SK-N-SH treated with all-trans-retinoic acid at 6 μM for 48 hours (cell line): ENCODE measurements around the gene MERTK.

ENCODE experiments used
- BACH2 ChIP-seq: fragments of 250-450 bp; sonication (Bioruptor Pico); IDR thresholded peaks from 2 replicates; pipeline ENCODE4 v1.9.0; 2021; ENCODE audit warnings: mild to moderate bottlenecking, borderline replicate concordance
- OSR1 ChIP-seq: fragments of 250-450 bp; sonication (Bioruptor Pico); IDR thresholded peaks from 2 replicates; pipeline ENCODE4 v1.8.0; 2022; ENCODE audit warnings: moderate library complexity, mild to moderate bottlenecking, inconsistent platforms
- RARB ChIP-seq: fragments of 250-450 bp; sonication (Bioruptor Pico); IDR thresholded peaks from 2 replicates; pipeline ENCODE4 v1.8.0; 2021; ENCODE audit warnings: mild to moderate bottlenecking, moderate library complexity
- TCF4 ChIP-seq: fragments of 250-450 bp; sonication (Bioruptor Pico); IDR thresholded peaks from 2 replicates; pipeline ENCODE4 v1.8.0; 2021; ENCODE audit warnings: mild to moderate bottlenecking, moderate library complexity, borderline replicate concordance
- ZFP3 ChIP-seq: fragments of 250-450 bp; sonication (Bioruptor Pico); IDR thresholded peaks from 2 replicates; pipeline ENCODE4 v1.5.0; 2020; ENCODE audit warnings: mild to moderate bottlenecking, moderate library complexity
- ZFP30 ChIP-seq: fragments of 450-650 bp; formaldehyde crosslinking; IDR thresholded peaks from 2 replicates; pipeline ENCODE4 v1.5.0; 2022; ENCODE audit warnings: mild to moderate bottlenecking, moderate library complexity
- ZNF565 ChIP-seq: fragments of 450-650 bp; formaldehyde crosslinking; conservative IDR thresholded peaks from 2 replicates; pipeline ENCODE4 v1.5.0; 2020; ENCODE audit warnings: low read depth, mild to moderate bottlenecking, moderate library complexity
- ZNF70 ChIP-seq: fragments of 450-650 bp; formaldehyde crosslinking; IDR thresholded peaks from 2 replicates; pipeline ENCODE4 v1.5.0; 2020; ENCODE audit warnings: mild to moderate bottlenecking, moderate library complexity
- ZNF8 ChIP-seq: fragments of 450-650 bp; formaldehyde crosslinking; IDR thresholded peaks from 2 replicates; pipeline ENCODE4 v1.5.0; 2020; ENCODE audit warnings: mild to moderate bottlenecking, moderate library complexity
- TF ChIP-seq, protein P1 (sequence below): fragments of 250-450 bp; sonication (Bioruptor Pico); IDR thresholded peaks from 2 replicates; pipeline ENCODE4 v1.8.0; 2020; ENCODE audit warnings: mild to moderate bottlenecking, moderate library complexity, borderline replicate concordance
- TF ChIP-seq, protein P2 (sequence below): fragments of 250-450 bp; sonication (Bioruptor Pico); IDR thresholded peaks from 2 replicates; pipeline ENCODE4 v1.8.0; 2021; ENCODE audit warnings: low read depth, mild to moderate bottlenecking, moderate library complexity, borderline replicate concordance
- TF ChIP-seq, protein P3 (sequence below): fragments of 250-450 bp; sonication (Bioruptor Pico); IDR thresholded peaks from 2 replicates; pipeline ENCODE4 v1.5.1; 2021; ENCODE audit warnings: mild to moderate bottlenecking, moderate library complexity
- TF ChIP-seq, protein P4 (sequence below): fragments of 250-450 bp; sonication (Bioruptor Pico); IDR thresholded peaks from 2 replicates; pipeline ENCODE4 v1.5.1; 2020; ENCODE audit warnings: low read depth, mild to moderate bottlenecking, moderate library complexity

DNA sequence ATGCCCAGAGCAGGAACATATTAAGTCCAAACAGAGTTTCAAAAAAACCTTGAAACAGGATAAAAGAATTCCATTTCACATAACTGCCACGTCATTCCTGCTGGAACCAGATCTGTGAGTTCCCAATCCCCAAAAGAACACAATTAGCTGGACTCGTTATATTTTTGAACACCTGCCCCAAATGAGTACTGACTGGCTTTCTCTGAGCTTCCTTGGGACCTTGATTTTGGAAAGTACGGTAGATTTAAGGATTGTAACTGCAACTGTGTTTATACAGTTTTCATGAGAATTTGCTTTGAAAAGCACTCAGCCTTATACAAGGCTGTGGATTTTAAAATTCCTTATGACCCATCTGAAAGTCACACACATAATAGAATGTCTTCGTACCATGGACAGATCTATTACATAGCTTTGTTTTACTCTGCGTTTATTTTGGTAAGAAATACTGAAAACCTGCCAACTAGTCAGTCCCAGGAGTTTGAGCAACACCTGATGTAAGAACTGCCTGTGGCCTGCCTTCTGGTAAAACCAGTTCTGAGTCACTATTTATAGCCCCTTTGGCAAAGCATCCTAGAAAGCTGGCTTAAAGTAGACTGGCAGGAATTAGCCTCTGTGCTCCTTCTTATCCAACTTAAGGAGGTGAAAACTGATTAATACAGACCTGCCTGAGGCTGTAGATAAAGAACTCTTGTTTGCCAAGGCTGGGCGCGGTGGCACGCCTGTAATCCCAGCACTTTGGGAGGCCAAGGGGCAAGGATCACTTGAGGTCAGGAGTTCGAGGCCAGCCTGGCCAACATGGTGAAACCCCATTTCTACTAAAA, 48.1 kb downstream of the MERTK start:
- TF ChIP-seq OSR1: no peak
- TF ChIP-seq ZNF70 (CRISPR knock-in tag): no peak
- TF ChIP-seq ZFP30 (CRISPR knock-in tag): no peak
- TF ChIP-seq ZNF565 (CRISPR knock-in tag): no peak
- TF ChIP-seq RARB: no peak
- no peak for TF ChIP-seq BACH2 (CRISPR knock-in tag)
- TF ChIP-seq TCF4 (CRISPR knock-in tag): no peak
- TF ChIP-seq, protein P1, sequence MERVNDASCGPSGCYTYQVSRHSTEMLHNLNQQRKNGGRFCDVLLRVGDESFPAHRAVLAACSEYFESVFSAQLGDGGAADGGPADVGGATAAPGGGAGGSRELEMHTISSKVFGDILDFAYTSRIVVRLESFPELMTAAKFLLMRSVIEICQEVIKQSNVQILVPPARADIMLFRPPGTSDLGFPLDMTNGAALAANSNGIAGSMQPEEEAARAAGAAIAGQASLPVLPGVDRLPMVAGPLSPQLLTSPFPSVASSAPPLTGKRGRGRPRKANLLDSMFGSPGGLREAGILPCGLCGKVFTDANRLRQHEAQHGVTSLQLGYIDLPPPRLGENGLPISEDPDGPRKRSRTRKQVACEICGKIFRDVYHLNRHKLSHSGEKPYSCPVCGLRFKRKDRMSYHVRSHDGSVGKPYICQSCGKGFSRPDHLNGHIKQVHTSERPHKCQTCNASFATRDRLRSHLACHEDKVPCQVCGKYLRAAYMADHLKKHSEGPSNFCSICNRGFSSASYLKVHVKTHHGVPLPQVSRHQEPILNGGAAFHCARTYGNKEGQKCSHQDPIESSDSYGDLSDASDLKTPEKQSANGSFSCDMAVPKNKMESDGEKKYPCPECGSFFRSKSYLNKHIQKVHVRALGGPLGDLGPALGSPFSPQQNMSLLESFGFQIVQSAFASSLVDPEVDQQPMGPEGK (CRISPR knock-in tag): no peak
- TF ChIP-seq ZNF8: no peak
- TF ChIP-seq, protein P2, sequence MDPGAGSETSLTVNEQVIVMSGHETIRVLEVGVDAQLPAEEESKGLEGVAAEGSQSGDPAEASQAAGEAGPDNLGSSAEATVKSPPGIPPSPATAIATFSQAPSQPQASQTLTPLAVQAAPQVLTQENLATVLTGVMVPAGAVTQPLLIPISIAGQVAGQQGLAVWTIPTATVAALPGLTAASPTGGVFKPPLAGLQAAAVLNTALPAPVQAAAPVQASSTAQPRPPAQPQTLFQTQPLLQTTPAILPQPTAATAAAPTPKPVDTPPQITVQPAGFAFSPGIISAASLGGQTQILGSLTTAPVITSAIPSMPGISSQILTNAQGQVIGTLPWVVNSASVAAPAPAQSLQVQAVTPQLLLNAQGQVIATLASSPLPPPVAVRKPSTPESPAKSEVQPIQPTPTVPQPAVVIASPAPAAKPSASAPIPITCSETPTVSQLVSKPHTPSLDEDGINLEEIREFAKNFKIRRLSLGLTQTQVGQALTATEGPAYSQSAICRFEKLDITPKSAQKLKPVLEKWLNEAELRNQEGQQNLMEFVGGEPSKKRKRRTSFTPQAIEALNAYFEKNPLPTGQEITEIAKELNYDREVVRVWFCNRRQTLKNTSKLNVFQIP: no peak
- TF ChIP-seq, protein P3, sequence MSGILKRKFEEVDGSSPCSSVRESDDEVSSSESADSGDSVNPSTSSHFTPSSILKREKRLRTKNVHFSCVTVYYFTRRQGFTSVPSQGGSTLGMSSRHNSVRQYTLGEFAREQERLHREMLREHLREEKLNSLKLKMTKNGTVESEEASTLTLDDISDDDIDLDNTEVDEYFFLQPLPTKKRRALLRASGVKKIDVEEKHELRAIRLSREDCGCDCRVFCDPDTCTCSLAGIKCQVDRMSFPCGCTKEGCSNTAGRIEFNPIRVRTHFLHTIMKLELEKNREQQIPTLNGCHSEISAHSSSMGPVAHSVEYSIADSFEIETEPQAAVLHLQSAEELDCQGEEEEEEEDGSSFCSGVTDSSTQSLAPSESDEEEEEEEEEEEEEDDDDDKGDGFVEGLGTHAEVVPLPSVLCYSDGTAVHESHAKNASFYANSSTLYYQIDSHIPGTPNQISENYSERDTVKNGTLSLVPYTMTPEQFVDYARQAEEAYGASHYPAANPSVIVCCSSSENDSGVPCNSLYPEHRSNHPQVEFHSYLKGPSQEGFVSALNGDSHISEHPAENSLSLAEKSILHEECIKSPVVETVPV (CRISPR knock-in tag): no peak
- TF ChIP-seq, protein P4, sequence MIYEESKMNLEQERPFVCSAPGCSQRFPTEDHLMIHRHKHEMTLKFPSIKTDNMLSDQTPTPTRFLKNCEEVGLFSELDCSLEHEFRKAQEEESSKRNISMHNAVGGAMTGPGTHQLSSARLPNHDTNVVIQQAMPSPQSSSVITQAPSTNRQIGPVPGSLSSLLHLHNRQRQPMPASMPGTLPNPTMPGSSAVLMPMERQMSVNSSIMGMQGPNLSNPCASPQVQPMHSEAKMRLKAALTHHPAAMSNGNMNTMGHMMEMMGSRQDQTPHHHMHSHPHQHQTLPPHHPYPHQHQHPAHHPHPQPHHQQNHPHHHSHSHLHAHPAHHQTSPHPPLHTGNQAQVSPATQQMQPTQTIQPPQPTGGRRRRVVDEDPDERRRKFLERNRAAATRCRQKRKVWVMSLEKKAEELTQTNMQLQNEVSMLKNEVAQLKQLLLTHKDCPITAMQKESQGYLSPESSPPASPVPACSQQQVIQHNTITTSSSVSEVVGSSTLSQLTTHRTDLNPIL (CRISPR knock-in tag): no peak
- TF ChIP-seq ZFP3 (CRISPR knock-in tag): no peak
